ENCODE results near the gene CLSTN2.

DNA sequence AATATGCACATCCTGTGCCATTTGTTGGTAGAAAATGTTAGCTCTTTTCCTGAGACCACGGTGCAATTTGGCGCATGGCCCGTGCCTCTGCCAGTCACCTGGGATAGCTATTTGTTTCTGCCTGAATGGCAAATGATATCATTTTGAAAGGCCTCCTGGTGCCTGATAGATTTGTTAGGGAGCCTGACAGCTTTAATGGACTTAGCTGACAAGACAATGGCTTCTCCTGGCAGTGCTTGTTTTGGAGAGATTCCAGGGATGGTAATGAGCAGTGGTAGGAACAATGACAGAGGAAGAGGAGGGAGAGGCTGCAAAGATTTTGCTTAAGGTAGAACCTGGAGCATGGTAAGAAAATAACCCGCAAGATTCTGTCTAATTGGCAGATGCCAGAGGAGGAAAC is 268.5 kb downstream of the CLSTN2 start:
- TF ChIP-seq, protein P1, sequence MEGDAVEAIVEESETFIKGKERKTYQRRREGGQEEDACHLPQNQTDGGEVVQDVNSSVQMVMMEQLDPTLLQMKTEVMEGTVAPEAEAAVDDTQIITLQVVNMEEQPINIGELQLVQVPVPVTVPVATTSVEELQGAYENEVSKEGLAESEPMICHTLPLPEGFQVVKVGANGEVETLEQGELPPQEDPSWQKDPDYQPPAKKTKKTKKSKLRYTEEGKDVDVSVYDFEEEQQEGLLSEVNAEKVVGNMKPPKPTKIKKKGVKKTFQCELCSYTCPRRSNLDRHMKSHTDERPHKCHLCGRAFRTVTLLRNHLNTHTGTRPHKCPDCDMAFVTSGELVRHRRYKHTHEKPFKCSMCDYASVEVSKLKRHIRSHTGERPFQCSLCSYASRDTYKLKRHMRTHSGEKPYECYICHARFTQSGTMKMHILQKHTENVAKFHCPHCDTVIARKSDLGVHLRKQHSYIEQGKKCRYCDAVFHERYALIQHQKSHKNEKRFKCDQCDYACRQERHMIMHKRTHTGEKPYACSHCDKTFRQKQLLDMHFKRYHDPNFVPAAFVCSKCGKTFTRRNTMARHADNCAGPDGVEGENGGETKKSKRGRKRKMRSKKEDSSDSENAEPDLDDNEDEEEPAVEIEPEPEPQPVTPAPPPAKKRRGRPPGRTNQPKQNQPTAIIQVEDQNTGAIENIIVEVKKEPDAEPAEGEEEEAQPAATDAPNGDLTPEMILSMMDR (IDR thresholded peaks at IDR 0.05): no peak
- TF ChIP-seq POLR2A (IDR thresholded peaks at IDR 0.05): no peak
